ENCODE measurements around the gene MTERF1.
"Not testable (repeated sequence)": the region's sequence is repeated elsewhere in the genome, so short reads cannot be mapped to it uniquely, and the experiment has no call there.

The MTERF1 gene

GRCh38 chr7:91883676-91884362 is 3.3 kb upstream of the MTERF1 start:
- no peak for DNase-seq

GRCh38 chr7:91880016-91880412 is 488 bp downstream of the MTERF1 start:
- no peak for DNase-seq

GRCh38 chr7:91876391-91877133 is 3.9 kb downstream of the MTERF1 start:
- no peak for DNase-seq

GRCh38 chr7:91875851-91876250 is 4.7 kb downstream of the MTERF1 start:
- DNase-seq, result peak in 1 of 2 donors; percentile 17

GRCh38 chr7:91872928-91873327 is 7.6 kb downstream of the MTERF1 start:
- no peak for DNase-seq

- DNase-seq, result no peak
These were observed 8.4 kb downstream of the MTERF1 start for GRCh38 chr7:91872069-91872468.

- no peak for DNase-seq
These were observed 10.8 kb downstream of the MTERF1 start for GRCh38 chr7:91869661-91870060.

- no peak for DNase-seq
These were observed 13.8 kb downstream of the MTERF1 start for GRCh38 chr7:91866599-91867148.

GRCh38 chr7:91865511-91865910 is 15.0 kb downstream of the MTERF1 start:
- DNase-seq, result no peak

- DNase-seq, result not testable (repeated sequence)
These were observed 15.9 kb downstream of the MTERF1 start for GRCh38 chr7:91864604-91865003.

- DNase-seq, result no peak
These were observed 16.4 kb downstream of the MTERF1 start for GRCh38 chr7:91864070-91864469.

GRCh38 chr7:91852263-91852741 is 28.2 kb downstream of the MTERF1 start:
- DNase-seq, result peak; percentile 28 to 46

GRCh38 chr7:91850455-91850854 is 30.0 kb downstream of the MTERF1 start:
- DNase-seq, result no peak

- peak; percentile 44 to 58 for DNase-seq
These were observed 32.5 kb downstream of the MTERF1 start for GRCh38 chr7:91847876-91848588.

- no peak for DNase-seq
These were observed 33.3 kb downstream of the MTERF1 start for GRCh38 chr7:91847231-91847630.

GRCh38 chr7:91846436-91846835 is 34.1 kb downstream of the MTERF1 start:
- no peak for DNase-seq

GRCh38 chr7:91843831-91844230 is 36.7 kb downstream of the MTERF1 start:
- DNase-seq, result no peak

GRCh38 chr7:91838439-91838838 is 42.1 kb downstream of the MTERF1 start:
- DNase-seq, result no peak

- DNase-seq, result no peak
These were observed 43.0 kb downstream of the MTERF1 start for GRCh38 chr7:91837397-91838070.

- DNase-seq, result no peak
These were observed 44.6 kb downstream of the MTERF1 start for GRCh38 chr7:91835826-91836368.

- no peak for DNase-seq
These were observed 45.2 kb downstream of the MTERF1 start for GRCh38 chr7:91835091-91835825.

All from inflammatory macrophage treated with lipopolysaccharide for 1 hour (primary cell).